Measurements from ENCODE around the gene SLC66A3.
"Not testable (repeated sequence)": the region's sequence is repeated elsewhere in the genome, so short reads cannot be mapped to it uniquely, and the experiment has no call there.

Gene SLC66A3

DNA sequence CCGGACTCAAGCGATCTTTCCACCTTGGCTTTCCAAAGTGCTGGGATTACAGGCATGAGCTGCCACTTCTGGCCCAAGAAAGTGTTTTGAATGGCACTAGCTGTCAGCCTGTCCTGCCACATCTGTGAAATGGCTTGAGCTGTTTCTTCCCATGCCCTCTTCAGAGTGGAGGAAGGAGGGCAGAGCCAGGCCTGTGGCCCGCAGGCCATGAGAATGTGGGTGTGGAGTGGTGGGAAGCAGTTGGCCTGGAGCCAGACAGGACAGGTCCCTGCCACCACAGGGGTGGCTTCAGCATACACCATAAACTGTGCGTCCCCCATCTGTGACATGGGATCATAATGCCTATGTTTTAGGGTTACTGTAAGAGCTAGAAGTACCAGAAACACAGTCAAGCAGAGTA is 6.5 kb downstream of the SLC66A3 start:
- DNase-seq (ENCODE audit: low read depth in 1 of 2, low spot score in 1 of 2): no peak

DNA sequence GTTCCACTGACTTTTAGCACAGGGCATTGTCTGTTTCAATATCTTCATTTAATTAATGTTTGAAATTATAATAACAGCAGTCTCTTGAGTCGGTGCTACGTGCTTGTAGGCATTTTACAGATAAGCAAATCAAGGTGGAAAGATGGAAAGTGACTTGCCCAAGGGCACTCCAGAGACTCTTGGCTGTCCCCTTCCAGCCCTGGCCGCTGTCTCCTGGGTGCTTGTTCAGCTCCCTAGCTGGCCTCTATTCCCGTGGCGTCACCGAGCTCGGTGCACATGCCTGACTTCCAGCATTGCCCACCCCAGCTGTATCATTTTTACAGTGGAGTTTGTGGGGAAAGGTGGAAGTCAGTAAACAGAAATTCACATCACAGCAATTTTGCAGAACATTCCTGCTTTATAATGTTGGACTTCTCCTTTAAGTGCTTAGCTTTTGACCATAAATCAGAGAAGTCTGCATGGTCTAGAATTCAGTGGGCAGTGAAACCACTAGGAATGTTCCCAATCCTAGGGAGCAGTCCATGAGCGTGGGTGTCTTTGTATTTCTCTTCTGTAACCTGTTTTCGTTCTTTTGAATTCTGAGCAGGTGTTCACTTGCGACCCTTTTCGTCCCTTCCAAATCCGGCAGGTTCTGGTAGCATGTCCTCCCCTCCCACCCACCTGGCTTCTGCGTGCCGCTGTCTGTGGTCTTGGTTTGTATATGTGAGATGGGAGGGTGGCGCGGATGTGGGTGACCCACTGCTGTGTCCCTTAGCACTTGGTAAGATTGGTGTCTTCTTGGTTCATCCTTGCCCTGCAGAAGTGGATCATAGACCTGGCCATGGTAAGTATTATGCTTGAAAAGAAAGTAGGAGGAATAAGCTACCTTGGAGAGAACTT is 8.4 kb downstream of the SLC66A3 start:
- DNase-seq (ENCODE audit: low read depth in 1 of 2, low spot score in 1 of 2): no peak

DNA sequence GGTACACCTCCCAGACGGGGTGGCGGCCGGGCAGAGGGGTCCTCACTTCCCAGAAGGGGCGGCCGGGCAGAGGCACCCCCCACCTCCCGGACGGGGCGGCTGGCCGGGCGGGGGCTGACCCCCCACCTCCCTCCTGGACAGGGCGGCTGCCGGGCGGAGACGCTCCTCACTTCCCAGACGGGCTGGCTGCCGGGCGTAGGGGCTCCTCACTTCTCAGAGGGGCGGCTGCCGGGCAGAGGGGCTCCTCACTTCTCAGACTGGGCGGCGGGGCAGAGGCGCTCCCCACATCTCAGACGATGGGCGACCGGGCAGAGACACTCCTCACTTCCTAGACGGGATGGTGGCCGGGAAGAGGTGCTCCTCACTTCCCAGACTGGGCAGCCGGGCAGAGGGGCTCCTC is 9.8 kb downstream of the SLC66A3 start:
- not testable (repeated sequence) for DNase-seq (ENCODE audit: low read depth in 1 of 2, low spot score in 1 of 2)

DNA sequence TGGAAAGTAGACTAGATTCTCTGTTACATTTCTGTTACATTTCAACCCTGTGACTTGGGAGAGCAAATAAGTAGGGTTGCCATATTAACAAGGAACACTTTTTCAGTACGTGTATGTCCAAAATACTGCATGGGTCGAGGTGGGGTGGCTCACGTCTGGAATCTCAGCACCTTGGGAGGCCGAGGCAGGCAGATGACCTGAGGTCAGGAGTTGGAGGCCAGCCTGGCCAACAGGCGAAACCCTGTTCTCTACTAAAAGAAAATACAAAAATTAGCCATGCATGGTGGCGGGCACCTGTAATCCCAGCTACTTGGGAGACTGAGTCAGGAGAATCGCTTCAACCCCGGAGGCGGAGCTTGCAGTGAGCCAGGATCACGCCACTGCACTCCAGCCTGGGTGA is 11.2 kb downstream of the SLC66A3 start:
- no peak for DNase-seq (ENCODE audit: low read depth in 1 of 2, low spot score in 1 of 2)

DNA sequence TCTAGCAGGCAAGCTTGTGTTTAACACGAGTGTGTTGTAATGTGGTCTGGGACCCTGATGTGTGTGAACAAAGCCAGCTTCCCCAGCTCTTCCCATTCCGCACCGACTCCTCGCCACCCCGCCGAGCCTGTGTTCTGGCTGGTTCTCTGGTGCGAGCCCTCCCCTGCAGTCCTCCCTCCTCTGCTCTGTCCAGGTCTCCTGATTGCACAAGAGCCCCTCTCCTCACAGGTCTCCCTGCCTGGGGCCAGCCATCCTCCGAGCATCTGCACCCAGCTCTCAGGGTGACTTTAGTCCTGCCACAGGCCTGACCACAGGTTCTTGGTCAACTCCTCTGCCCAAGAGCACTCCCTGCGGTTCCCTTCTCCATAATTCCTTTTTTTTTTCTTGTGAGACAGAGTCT is 13.2 kb downstream of the SLC66A3 start:
- DNase-seq (ENCODE audit: low read depth in 1 of 2, low spot score in 1 of 2): no peak

DNA sequence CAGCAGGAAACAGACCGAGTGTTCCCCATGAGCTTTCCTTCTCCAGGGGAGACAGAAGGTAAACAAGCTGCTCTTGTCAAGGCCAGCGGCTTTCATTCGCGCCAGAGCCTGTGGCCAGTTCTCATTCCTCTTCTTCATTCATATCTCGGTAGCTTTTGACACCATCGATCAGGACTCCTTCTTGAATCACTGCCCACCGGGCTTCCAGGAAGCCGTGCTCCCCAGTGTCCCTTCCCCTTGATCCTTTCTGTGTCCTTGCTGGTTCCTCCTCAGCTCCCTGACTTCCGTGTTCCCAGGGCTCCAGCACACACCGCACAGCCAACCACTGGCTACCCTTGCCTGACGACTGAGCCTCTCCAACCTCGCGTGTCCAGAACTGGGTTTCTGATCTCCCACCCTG is 14.1 kb downstream of the SLC66A3 start:
- DNase-seq (ENCODE audit: low read depth in 1 of 2, low spot score in 1 of 2): no peak

DNA sequence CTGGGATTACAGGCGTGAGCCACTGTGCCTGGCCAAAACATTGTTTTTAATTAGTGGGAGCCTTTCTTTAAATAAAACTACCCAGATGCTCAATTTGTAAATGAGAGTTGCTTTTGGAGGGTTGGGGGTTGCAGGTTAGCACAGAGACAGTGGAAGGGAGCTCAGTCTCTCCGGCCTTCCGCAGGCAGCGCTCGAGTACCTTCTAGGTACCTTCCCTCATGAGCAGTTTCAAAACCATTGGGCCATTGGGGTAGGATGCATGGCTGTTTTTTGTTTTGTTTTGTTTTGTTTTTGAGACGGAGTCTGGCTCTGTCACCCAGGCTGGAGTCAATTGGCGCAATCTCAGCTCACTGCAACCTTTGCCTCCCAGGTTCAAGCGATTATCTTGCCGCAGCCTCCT is 19.0 kb downstream of the SLC66A3 start:
- no peak for DNase-seq (ENCODE audit: low read depth in 1 of 2, low spot score in 1 of 2)

DNA sequence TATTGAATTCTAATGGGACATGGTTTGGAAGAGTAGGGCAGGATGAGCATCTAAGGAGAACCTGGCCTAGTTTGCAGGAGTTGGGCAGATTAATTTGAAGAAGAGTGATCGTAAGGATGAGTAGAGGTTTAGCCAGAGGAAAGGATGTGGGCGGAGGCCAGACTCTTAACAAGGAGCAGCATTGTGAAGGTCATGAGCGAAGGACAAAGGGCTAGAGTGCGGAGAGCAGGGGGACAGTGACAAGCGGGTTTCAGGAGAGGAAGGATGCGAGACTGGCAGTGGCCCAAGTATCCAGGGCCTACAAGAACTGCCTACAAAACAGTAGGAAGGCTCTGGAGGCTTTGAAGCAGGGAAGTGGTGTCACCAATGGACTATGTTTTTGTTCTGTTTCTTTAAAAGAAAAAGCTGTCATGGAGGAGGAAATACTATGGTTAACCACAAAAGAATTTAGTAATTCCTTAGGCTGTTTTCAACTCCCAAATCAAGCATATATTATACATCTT is 20.1 kb downstream of the SLC66A3 start:
- DNase-seq (ENCODE audit: low read depth in 1 of 2, low spot score in 1 of 2): no peak

DNA sequence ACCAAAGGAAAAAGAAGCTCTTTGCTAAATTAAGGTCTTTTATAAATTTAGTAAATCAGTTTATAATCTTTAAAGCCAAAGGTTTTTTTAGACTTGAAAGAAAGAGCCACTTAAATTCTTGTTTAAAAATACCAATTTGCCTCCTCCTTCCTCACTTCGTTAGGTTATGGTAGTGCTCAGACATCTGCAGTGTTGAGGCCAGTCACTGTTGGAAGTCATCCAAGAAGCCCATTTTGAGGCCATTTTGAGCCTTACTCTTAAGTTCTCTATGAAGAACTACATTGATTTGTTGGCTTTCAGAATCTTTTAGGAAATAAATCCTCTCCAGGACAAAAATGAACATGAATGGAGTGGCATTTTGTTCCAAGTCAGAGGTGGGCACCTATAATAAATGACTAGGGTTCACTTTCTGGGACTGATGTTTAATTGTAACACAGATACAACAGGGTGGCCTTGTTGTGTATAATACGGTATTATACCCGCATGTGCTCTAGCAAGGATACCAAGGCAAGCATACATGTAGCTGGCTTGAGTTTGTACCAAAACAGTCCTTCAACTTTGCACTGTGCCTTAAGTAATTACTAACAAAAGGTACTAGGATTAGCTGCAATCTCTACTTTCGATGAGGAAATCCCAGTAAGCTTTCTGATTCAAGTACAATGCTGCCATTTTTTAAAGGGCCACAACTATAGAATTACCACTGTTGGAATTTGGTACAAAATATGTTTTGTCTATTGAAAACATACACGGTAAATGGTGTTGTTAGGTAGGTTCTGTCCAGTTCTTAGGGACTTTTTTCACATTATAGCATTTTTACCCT is 22.8 kb downstream of the SLC66A3 start:
- no peak for DNase-seq (ENCODE audit: low read depth in 1 of 2, low spot score in 1 of 2)

DNA sequence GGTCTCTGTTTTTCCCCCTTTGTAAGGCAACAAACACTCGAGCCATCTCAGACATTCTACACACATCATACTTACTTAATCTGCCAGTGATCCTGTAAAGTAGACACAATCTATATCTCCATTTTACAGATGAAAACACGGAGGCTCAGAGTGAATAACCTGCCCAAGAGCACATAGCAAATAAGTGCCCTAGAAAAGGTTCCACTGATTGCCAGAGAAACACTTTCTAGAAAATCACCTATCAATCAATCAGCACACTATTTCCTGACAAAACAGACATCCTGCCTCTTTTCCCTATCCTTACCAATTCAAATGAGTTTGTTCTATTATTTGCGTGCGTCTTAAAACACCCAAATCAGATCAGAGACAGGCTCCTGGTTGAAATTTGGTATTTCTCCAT is 23.9 kb downstream of the SLC66A3 start:
- DNase-seq (ENCODE audit: low read depth in 1 of 2, low spot score in 1 of 2): no peak

DNA sequence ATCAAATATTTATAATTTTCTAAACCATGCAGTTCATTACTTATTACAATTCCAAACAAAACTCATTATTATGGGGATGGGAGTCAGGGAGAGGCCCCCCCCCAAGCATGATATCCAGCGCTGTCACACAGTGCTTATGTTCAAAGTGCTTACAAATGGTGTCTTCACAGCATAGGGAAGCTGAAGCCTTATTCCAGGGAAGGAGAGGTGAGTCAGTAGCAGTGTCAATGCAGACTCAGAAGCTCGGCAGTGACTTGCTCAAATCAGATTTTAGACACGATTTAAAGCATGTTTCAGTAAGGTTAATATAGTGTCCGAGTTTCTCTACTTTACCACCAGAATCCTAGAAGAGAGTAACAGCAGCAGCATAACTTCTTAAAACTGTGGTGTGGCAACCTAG is 24.6 kb downstream of the SLC66A3 start:
- DNase-seq (ENCODE audit: low read depth in 1 of 2, low spot score in 1 of 2): no peak

DNA sequence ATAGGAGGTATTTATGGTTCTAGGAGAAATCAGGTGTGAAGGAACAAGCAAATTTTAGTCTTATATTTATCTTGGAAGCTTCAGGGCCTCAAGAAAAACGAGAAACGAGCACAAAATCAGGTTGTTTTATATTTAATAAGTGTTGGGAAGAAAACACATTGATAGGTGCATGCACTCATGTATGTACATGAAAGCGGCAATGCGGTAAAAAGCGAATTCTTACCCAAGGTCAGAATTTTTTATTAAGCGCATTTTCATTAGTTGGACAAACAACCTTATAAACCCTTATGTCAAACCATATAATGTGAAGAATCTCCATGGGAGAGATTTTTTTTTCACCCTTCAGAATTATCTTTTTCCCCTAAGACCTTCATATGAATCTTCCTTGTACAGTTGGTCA is 25.4 kb downstream of the SLC66A3 start:
- no peak for DNase-seq (ENCODE audit: low read depth in 1 of 2, low spot score in 1 of 2)

DNA sequence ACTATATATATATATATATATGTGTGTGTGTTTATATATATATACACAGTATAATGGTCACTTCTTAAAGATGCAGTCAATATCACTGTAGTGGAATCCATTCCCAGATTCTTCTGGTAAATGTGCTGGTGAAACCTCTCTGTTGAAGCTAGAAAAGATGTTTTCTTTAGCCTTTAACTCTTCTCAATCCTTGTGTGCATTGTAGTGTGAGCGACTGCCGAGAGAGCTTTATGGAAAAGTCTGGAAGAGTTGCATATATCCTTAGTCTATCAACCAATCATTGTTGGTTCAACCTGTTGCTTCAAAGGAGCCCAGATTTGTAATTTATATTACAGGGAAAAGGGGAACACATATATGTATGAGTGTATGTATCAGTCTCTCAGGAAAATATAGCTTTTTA is 27.7 kb downstream of the SLC66A3 start:
- no peak for DNase-seq (ENCODE audit: low read depth in 1 of 2, low spot score in 1 of 2)

DNA sequence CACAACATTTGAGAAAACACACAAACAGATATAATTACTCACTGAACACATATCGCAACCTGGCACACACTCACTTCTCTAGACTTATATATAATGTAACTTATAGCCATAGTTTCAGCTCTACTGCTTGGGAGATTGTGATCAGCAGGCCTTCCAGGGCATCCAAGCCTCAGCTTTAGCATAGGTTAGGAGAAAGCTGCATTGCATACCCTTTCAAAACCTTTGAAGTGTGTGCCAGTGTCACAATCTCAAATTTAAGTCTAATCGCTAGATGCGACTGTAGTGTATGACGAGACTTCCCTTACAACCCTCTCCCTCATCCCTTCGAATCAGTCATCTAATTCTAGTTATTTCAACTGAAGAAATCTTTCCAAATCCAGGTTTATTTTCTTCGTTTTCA is 30.9 kb downstream of the SLC66A3 start:
- DNase-seq (ENCODE audit: low read depth in 1 of 2, low spot score in 1 of 2): no peak

DNA sequence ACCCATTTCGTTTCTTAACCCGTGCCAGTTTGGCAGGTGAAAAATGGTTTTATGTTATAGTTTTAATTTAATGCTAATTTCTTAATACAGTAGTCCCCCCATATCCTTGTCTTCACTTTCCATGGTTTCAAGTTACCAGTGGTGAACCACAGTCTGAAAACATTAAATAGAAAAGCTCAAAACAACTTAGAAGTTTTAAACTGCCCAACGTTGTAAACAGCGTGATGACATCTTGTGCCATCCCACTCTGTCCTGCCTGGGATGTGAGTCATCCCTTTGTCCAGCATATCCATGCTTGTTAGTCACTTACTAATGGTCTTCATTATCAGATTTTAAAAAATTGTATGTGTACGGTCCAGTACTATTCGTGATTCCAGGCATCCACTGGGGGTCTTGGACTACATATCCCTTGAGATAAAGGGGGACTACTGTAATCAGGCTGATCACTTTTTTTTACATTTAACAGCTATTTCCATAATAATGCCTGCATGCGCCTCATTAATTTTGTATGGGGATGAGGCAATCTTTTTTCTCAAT is 31.9 kb downstream of the SLC66A3 start:
- no peak for DNase-seq (ENCODE audit: low read depth in 1 of 2, low spot score in 1 of 2)

DNA sequence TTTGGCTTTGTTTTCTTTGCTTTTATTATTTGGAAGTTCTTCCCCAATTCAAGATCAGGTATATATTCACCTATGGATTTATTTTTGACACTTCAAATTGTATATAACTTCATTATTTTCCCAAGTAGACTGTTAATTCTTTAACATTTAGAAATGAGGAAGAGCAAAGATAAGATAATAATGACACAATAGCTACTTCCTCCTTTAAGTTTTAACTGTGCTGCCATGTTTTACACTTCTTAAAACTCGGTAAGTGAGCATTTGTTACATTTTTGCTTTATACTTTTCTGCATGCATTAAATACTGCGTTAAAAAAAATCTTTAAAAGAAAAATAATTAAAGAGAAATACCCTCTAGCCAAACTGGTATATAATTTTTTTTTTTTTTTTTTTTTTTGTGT is 32.5 kb downstream of the SLC66A3 start:
- DNase-seq (ENCODE audit: low read depth in 1 of 2, low spot score in 1 of 2): no peak

DNA sequence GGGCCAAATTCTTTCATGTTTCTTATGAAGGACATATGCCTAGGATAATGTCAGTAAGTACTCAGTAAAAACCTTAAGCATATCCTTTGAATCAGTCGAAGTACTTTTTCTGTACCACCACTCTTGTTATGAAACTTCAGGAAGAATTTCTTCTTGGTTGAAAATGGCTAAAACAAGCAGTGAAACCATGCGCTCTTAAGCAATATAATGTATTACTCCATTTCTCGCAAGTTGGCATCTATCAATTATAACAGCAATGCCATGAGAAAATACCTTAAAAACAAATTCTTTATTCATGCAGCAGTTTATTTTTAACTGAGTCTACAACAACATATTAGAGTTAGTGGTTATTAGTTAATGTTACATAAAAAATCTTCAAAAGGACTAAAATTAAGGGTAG is 41.0 kb downstream of the SLC66A3 start:
- no peak for DNase-seq (ENCODE audit: low read depth in 1 of 2, low spot score in 1 of 2)

DNA sequence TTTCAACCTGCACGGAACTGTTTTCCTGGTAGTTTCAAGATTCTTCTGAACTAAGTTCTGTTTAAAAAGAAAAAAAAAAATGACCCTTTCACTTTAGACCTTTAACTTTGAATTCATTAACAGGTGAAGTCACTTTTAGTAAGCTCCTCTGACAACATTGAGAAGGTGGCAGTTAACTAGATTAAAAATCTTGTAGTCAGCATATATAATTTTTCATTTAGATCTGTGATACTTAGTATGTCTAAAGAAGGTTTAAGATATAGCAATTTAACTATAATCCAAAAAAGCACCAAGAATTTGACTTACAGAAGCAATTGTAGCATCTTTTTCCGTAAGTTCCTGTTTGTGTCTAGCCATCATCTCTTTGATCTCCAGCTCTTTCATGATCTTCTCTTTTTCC is 45.4 kb downstream of the SLC66A3 start:
- no peak for DNase-seq (ENCODE audit: low read depth in 1 of 2, low spot score in 1 of 2)

DNA sequence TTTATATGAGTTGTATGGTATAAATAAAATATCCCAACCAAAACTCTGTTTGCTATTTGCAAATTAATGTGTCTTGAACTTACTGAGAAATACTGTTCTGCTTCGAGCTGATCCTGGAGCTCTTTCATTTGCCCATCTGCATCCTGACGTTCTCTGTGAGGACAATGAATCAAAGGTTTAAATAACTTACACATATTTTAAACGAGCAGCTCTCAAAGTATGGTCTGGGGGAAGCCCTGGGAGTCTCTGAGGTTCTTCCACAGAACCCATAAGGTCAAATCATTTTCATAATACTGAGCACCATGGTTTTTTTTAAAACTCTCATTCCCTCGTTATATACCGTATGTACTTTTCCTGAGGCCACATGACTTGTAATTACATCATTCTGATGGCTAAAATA is 46.7 kb downstream of the SLC66A3 start:
- DNase-seq (ENCODE audit: low read depth in 1 of 2, low spot score in 1 of 2): no peak

DNA sequence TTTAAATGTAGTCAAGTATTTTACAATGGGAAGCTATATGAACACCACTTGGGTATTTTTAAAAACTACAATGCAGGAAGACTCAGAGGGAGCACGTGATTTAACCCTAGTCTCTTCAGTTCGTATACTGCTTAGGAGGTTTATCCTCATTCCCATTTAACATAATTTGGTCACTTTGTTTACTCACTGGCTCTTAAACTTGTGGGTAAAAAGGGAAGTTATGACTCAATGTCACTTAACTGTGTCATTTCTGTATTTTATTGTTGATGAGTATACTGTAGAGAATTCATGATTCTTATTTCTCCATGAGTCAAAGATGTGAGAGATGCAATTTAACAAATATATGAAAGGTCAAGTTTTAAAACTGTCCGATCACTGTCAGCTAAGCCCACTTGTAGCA is 48.2 kb downstream of the SLC66A3 start:
- DNase-seq (ENCODE audit: low read depth in 1 of 2, low spot score in 1 of 2): no peak

DNA sequence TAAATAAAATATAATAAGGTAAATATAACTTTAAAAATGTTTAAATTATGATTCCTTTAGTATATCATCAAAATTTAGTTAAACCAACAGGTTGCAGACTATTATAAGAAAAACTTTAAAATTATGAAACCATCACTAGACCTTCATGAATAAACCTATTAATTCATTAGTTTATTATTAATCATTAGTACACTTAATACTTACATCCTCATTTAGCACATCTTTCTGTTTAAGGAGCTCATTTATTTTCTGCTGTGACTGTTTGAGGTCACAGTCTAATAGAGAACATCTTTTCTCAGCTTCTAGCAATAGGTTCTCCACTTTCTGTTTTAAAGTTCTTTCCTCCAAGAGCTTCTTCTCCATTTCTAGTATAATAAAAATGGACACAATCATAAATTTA is 52.8 kb downstream of the SLC66A3 start:
- DNase-seq (ENCODE audit: low read depth in 1 of 2, low spot score in 1 of 2): no peak

DNA sequence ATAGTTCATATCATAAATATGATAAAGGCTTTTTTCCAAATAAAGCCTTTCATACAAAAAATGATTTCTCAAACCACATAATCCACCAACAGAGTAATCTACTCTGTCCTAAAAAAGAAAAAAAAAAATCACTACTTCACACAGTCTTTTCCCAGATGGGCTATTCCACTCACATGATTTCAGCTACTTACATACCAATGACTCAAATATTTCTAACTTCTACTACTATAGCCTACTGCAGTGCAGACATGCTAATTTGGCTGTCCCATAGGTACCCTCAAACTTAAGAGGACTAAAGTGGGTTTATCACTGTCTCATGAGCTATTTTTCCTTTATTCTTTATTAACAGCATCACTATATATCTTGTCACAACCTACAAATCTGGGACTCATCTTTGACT is 57.4 kb downstream of the SLC66A3 start:
- DNase-seq (ENCODE audit: low read depth in 1 of 2, low spot score in 1 of 2): no peak

Data from activated CD4-positive, alpha-beta T cell treated with anti-CD3 and anti-CD28 coated beads, Interleukin-2, amount 50 U/mL, for 24 hours (primary cell).